DOHH2 (cell line): Measurements from ENCODE around the gene TMEM41B.
"Not testable (repeated sequence)": the region's sequence is repeated elsewhere in the genome, so short reads cannot be mapped to it uniquely, and the experiment has no call there.

ENCODE experiments used
- EZH2phosphoT487 ChIP-seq: fragments of 200-600 bp; sonication (generic); IDR thresholded peaks from 2 replicates; pipeline ENCODE4 v1.6.1; 2017; ENCODE audit warnings: borderline replicate concordance, mild to moderate bottlenecking, antibody characterized with exemption, low read length, moderate library complexity, mixed read lengths
- TF ChIP-seq, protein P1 (sequence below): fragments of 200-600 bp; sonication (generic); IDR thresholded peaks from one replicate; pipeline ENCODE4 v1.5.1; 2014; ENCODE audit warnings: antibody characterized with exemption, mild to moderate bottlenecking, low read depth, low read length; ENCODE audit not compliant: poor library complexity, severe bottlenecking

DNA sequence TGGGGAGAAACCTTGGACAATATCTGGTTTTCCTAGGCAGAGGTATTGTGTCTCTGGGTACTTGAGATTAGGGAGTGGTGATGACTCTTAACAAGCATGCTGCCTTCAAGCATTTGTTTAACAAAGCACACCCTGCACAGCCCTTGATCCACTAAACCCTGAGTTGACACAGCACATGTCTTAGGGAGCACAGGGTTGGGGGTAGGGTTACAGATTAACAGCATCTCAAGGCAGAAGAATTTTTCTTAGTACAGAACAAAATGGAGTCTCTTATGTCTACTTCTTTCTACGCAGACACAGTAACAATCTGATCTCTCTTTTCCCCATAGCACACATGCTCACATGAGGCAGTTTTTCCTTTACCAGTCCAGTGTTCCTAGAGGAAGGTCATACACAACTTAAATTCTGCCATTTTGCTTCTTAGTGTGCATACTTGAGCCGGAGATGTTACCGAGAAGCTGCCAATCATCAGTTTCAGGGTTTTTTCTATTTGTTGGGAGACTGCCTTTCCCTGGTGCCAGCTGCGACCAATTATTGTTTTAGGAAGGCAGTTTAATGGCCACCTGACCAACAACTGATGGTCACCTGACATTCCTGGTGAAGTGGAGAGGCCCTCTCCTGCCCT is 5.1 kb upstream of the TMEM41B start:
- TF ChIP-seq, protein P1, sequence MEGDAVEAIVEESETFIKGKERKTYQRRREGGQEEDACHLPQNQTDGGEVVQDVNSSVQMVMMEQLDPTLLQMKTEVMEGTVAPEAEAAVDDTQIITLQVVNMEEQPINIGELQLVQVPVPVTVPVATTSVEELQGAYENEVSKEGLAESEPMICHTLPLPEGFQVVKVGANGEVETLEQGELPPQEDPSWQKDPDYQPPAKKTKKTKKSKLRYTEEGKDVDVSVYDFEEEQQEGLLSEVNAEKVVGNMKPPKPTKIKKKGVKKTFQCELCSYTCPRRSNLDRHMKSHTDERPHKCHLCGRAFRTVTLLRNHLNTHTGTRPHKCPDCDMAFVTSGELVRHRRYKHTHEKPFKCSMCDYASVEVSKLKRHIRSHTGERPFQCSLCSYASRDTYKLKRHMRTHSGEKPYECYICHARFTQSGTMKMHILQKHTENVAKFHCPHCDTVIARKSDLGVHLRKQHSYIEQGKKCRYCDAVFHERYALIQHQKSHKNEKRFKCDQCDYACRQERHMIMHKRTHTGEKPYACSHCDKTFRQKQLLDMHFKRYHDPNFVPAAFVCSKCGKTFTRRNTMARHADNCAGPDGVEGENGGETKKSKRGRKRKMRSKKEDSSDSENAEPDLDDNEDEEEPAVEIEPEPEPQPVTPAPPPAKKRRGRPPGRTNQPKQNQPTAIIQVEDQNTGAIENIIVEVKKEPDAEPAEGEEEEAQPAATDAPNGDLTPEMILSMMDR, result not testable (repeated sequence)
- not testable (repeated sequence) for TF ChIP-seq EZH2phosphoT487
